CD4-positive, CD25-positive, alpha-beta regulatory T cell (primary cell): ENCODE data around the gene CEBPB. TPM values are rescaled to one million over a fixed set of nuclear protein-coding genes. Genes with fewer than 3 reads are reported as not detected.

Experiments
- ATAC-seq, 2 donors: fragments of 150-1000 bp; cut with Tn5 transposase; one replicate each; pipeline ENCODE4 v1.10.0; 2021; ENCODE audit warnings: low read depth in 2 of 2, moderate number of reproducible peaks in 2 of 2, moderate library complexity in 1 of 2
- DNase-seq, 3 donors: peaks; one replicate each; pipeline versions ENCODE4 v3.0.0 to v3.0.0-alpha.2; 2012 to 2022; ENCODE audit warnings: mixed read lengths in 1 of 3
- H3K27ac ChIP-seq: one replicate; pipeline ENCODE4 v1.7.0; 2013; ENCODE audit warnings: mild to moderate bottlenecking, low read length; ENCODE audit not compliant: insufficient read depth, poor library complexity, severe bottlenecking
- H3K27me3 ChIP-seq: one replicate; pipeline ENCODE4 v1.7.0; 2013; ENCODE audit warnings: low read length; ENCODE audit not compliant: control insufficient read depth, insufficient read depth
- H3K36me3 ChIP-seq: one replicate; pipeline ENCODE4 v1.7.0; 2013; ENCODE audit warnings: mild to moderate bottlenecking, low read length, moderate library complexity; ENCODE audit not compliant: control insufficient read depth, insufficient read depth
- H3K4me1 ChIP-seq: 2 replicates; pipeline ENCODE4 v1.7.0; 2013; ENCODE audit warnings: mild to moderate bottlenecking, low read length; ENCODE audit not compliant: insufficient read depth, control insufficient read depth, poor library complexity, severe bottlenecking
- H3K4me3 ChIP-seq: one replicate; pipeline ENCODE4 v1.7.0; 2013; ENCODE audit warnings: low read depth, mild to moderate bottlenecking, low read length, moderate library complexity
- H3K9me3 ChIP-seq, 2 experiments: 1 replicate in 1 of 2; 2 replicates in 1 of 2; pipeline ENCODE4 v1.7.0; 2013; ENCODE audit warnings: low read length in 2 of 2, mild to moderate bottlenecking in 1 of 2, moderate library complexity in 1 of 2; ENCODE audit not compliant: control insufficient read depth in 2 of 2
- H3K27ac Mint-ChIP-seq, 3 donors: one replicate each; pipeline ENCODE4 v1.8.0; 2020 to 2022; ENCODE audit warnings: mild to moderate bottlenecking in 3 of 3, mixed read lengths in 3 of 3, moderate library complexity in 2 of 3
- H3K27me3 Mint-ChIP-seq: one replicate; pipeline ENCODE4 v1.8.0; 2022; ENCODE audit warnings: mild to moderate bottlenecking, mixed read lengths
- H3K36me3 Mint-ChIP-seq: one replicate; pipeline ENCODE4 v1.8.0; 2020; ENCODE audit warnings: mixed read lengths
- H3K4me1 Mint-ChIP-seq, 4 donors: one replicate each; pipeline ENCODE4 v1.8.0; 2020 to 2022; ENCODE audit warnings: mixed read lengths in 4 of 4, mild to moderate bottlenecking in 1 of 4
- H3K4me3 Mint-ChIP-seq, 4 donors: one replicate each; pipeline ENCODE4 v1.8.0; 2020 to 2022; ENCODE audit warnings: mild to moderate bottlenecking in 4 of 4, mixed read lengths in 4 of 4, moderate library complexity in 3 of 4
- H3K9me3 Mint-ChIP-seq, 7 donors: one replicate each; pipeline ENCODE4 v1.8.0; 2020 to 2022; ENCODE audit warnings: mixed read lengths in 7 of 7, mild to moderate bottlenecking in 3 of 7, moderate library complexity in 2 of 7
- polyA plus RNA-seq, 4 donors: library from polyadenylated mRNA; unstranded; fragments of 300-500 nt; fragmentation: Illumina TruSeq; gene quantifications; one replicate each; pipeline ENCODE4 v1.2.3, GENCODE V29; 2021
- total RNA-seq: library from RNA; stranded (reverse); gene quantifications from one replicate; pipeline ENCODE4 v1.2.3, GENCODE V29; 2022

Gene CEBPB
- total and polyA plus RNA-seq, 5 donors from 2014 or later: 12.3 to 17.3 (median 12.7) TPM

DNA sequence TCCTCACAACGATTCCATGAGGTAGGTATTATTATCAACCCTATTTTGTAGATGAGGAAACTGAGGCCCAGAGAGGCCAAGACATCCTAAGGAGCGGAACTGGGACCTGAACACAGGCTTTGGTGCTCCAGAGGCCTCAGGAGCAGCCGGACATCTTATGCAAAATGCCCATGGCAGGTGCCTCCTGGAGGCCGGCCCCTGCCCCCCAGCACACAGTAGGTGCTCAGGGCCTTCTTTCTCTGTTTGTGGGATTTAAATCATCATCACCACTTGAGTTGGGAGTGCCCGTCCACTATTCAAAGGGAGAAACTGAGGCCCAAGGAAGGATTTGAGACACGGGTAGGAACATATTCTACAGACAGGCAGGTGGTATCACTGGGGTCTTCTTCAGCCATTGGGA is 41.2 kb downstream of the CEBPB start:
- no peak overlapping the region for H3K27ac ChIP-seq
- H3K9me3 ChIP-seq: no peaks in the 10 kb centered on the region
- no peaks in the 10 kb centered on the region for H3K36me3 Mint-ChIP-seq
- ATAC-seq (no peak), DNase-seq (no peak)
- no peak overlapping the region for H3K4me3 Mint-ChIP-seq
- no peaks in the 10 kb centered on the region for H3K9me3 Mint-ChIP-seq
- H3K27me3 ChIP-seq: no peaks in the 10 kb centered on the region
- H3K36me3 ChIP-seq: no peaks in the 10 kb centered on the region
- H3K27ac Mint-ChIP-seq: no peak overlapping the region
- peaks cover 0 to 2% (median 0%) of the 10 kb centered on the region in 4 donors for H3K4me1 Mint-ChIP-seq
- H3K4me3 ChIP-seq: no peak overlapping the region
- peaks cover 4% of the 10 kb centered on the region for H3K27me3 Mint-ChIP-seq
- H3K4me1 ChIP-seq: no peaks in the 10 kb centered on the region

- Mint-ChIP-seq H3K36me3 (no peaks in the 10 kb centered on the region), H3K9me3 (no peaks in the 10 kb centered on the region)
- no peak for DNase-seq
Measured at GRCh38 chr20:50232651-50233324, 42.2 kb downstream of the CEBPB start.

GRCh38 chr20:50233325-50234212 is 42.9 kb downstream of the CEBPB start:
- no peaks in the 10 kb centered on the region for H3K4me1 ChIP-seq
- Mint-ChIP-seq H3K27me3 (peaks cover 4% of the 10 kb centered on the region), H3K4me3 (no peak overlapping the region), H3K9me3 (peaks cover 0 to 1% (median 0%) of the 10 kb centered on the region in 7 donors), H3K27ac (no peak overlapping the region), H3K4me1 (peaks cover 0 to 2% (median 0%) of the 10 kb centered on the region in 4 donors), H3K36me3 (no peaks in the 10 kb centered on the region)
- no peaks in the 10 kb centered on the region for H3K36me3 ChIP-seq
- H3K27ac ChIP-seq: no peak overlapping the region
- DNase-seq (no peak), ATAC-seq (no peak)
- no peak overlapping the region for H3K4me3 ChIP-seq
- H3K27me3 ChIP-seq: no peaks in the 10 kb centered on the region
- H3K9me3 ChIP-seq: no peaks in the 10 kb centered on the region

More at GRCh38 chr20:50232651-50233324, 42.2 kb downstream of the CEBPB start:
- Histone ChIP-seq H3K27me3 (no peaks in the 10 kb centered on the region), H3K27ac (no peak overlapping the region), H3K4me3 (no peak overlapping the region), H3K4me1 (no peaks in the 10 kb centered on the region), H3K36me3 (no peaks in the 10 kb centered on the region), H3K9me3 (no peaks in the 10 kb centered on the region)
- Mint-ChIP-seq H3K27me3 (peaks cover 4% of the 10 kb centered on the region), H3K4me1 (peaks cover 0 to 2% (median 0%) of the 10 kb centered on the region in 4 donors), H3K27ac (peak overlapping the region in 1 of 3 donors; percentile 60), H3K4me3 (no peak overlapping the region)
- ATAC-seq: no peak

DNA sequence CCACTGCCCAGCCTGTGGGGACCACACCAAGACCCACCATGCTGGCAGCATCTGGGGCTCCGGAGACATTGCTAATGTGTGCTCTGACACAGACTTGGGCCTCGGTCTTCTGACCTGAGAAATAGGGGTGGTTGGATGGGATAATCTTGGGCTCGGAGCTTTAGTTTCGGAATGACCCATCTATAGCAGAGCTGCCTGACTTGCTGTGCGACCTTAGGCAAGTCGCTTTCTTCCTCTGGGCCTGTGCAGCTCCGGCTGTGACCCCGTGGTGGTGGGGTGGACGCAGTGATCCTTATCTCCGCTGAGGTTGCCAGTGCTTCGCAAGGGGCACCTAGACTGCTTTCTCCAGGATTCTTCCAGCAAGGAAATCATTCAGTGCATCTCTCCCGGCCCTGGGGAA is 43.7 kb downstream of the CEBPB start:
- ATAC-seq (no peak), DNase-seq (no peak)
- no peaks in the 10 kb centered on the region for H3K36me3 ChIP-seq
- Mint-ChIP-seq H3K36me3 (no peaks in the 10 kb centered on the region), H3K4me3 (no peak overlapping the region), H3K9me3 (peaks cover 0 to 2% (median 0%) of the 10 kb centered on the region in 7 donors), H3K27me3 (peaks cover 4% of the 10 kb centered on the region), H3K27ac (no peak overlapping the region), H3K4me1 (peaks cover 0 to 2% (median 0%) of the 10 kb centered on the region in 4 donors)
- H3K9me3 ChIP-seq: no peaks in the 10 kb centered on the region
- no peaks in the 10 kb centered on the region for H3K4me1 ChIP-seq
- no peak overlapping the region for H3K4me3 ChIP-seq
- no peak overlapping the region for H3K27ac ChIP-seq
- H3K27me3 ChIP-seq: no peaks in the 10 kb centered on the region

- Mint-ChIP-seq H3K4me1 (peaks cover 0 to 2% (median 0%) of the 10 kb centered on the region in 4 donors), H3K27ac (no peak overlapping the region), H3K9me3 (peaks cover 0 to 2% (median 0%) of the 10 kb centered on the region in 7 donors), H3K4me3 (no peak overlapping the region), H3K27me3 (peaks cover 8% of the 10 kb centered on the region), H3K36me3 (no peaks in the 10 kb centered on the region)
- H3K9me3 ChIP-seq: no peaks in the 10 kb centered on the region
- no peak for ATAC-seq
- no peaks in the 10 kb centered on the region for H3K36me3 ChIP-seq
- H3K4me3 ChIP-seq: no peak overlapping the region
- no peaks in the 10 kb centered on the region for H3K27me3 ChIP-seq
- no peak for DNase-seq
- H3K4me1 ChIP-seq: no peaks in the 10 kb centered on the region
- H3K27ac ChIP-seq: no peak overlapping the region
Measured at GRCh38 chr20:50237349-50237748, 46.7 kb downstream of the CEBPB start.

DNA sequence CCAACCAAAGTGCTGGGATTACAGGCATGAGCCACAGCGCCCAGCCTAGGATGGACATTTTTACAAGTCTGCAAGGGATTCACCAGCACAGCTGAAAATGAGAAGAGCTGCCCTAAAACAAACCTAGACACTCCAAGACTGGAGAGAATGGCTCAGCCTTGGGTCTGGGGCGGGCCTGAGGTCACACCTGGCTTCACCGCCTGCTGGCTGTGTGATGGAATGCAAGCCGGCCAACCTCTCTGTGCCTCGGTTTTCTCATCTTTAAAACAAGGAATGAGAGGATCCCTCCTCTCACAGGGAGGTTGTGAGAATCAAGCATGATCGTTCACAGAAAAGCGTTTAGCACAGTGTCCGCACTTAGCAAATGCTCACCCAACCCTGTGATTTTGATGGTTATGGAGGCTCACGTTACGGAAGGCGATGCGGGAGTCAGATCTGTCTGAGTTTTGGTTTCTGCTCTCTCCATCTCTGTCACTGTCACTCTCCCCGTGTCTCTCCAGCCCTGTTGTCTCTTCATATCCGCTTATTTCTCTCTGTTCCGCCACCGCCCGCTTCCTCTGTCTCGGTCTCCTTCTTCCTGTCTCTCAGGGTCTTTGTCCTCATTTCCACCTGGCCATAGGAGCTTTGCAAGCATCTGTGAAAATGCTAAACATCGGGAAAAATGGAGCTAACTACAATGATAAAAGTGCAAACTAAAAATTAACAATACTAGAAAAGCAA is 47.6 kb downstream of the CEBPB start:
- Histone ChIP-seq H3K4me3 (no peak overlapping the region), H3K27me3 (no peaks in the 10 kb centered on the region), H3K9me3 (no peaks in the 10 kb centered on the region), H3K4me1 (no peaks in the 10 kb centered on the region), H3K27ac (no peak overlapping the region), H3K36me3 (no peaks in the 10 kb centered on the region)
- ATAC-seq: no peak
- Mint-ChIP-seq H3K4me3 (no peak overlapping the region), H3K27ac (no peak overlapping the region), H3K4me1 (peaks cover 0 to 2% (median 0%) of the 10 kb centered on the region in 4 donors), H3K9me3 (peaks cover 0 to 2% (median 0%) of the 10 kb centered on the region in 7 donors), H3K27me3 (peaks cover 8% of the 10 kb centered on the region), H3K36me3 (no peaks in the 10 kb centered on the region)
- no peak for DNase-seq

DNA sequence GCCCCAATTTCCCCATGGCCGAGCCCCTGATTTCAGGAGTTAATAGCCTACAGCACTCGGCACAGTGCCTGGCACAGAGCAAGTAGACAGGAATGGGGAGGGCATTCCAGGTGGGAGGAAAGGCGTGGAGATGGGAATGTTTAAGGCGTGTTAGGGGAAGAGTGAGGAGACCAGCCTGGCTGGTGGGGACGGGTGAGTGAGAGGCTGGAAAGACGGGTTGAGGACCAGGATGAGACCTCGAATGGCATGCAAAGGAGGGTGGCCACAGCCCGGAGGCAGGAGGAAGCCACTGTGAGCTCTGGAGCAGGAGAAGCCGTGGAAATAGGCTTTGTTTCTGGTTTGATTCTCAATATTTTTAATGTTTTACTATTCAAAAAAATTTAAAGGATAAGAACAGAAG is 49.5 kb downstream of the CEBPB start:
- H3K4me3 Mint-ChIP-seq: no peak overlapping the region
- H3K9me3 Mint-ChIP-seq: peaks cover 0 to 2% (median 0%) of the 10 kb centered on the region in 7 donors
- H3K36me3 ChIP-seq: no peaks in the 10 kb centered on the region
- ATAC-seq (no peak), DNase-seq (no peak)
- no peaks in the 10 kb centered on the region for H3K36me3 Mint-ChIP-seq
- H3K27me3 Mint-ChIP-seq: peaks cover 11% of the 10 kb centered on the region
- H3K9me3 ChIP-seq: no peaks in the 10 kb centered on the region
- no peak overlapping the region for H3K4me3 ChIP-seq
- H3K27ac ChIP-seq: no peak overlapping the region
- no peaks in the 10 kb centered on the region for H3K4me1 ChIP-seq
- peaks cover 0 to 2% (median 0%) of the 10 kb centered on the region in 4 donors for H3K4me1 Mint-ChIP-seq
- no peak overlapping the region for H3K27ac Mint-ChIP-seq
- no peaks in the 10 kb centered on the region for H3K27me3 ChIP-seq
